GM19463 (cell line): ENCODE data around the gene CGNL1.

Experiments
- ATAC-seq: cut with Tn5 transposase; IDR thresholded peaks from one replicate; pipeline ENCODE4 v1.9.1; 2021; ENCODE audit warnings: mild to moderate bottlenecking, moderate library complexity; ENCODE audit not compliant: unreplicated experiment

CGNL1 gene

DNA sequence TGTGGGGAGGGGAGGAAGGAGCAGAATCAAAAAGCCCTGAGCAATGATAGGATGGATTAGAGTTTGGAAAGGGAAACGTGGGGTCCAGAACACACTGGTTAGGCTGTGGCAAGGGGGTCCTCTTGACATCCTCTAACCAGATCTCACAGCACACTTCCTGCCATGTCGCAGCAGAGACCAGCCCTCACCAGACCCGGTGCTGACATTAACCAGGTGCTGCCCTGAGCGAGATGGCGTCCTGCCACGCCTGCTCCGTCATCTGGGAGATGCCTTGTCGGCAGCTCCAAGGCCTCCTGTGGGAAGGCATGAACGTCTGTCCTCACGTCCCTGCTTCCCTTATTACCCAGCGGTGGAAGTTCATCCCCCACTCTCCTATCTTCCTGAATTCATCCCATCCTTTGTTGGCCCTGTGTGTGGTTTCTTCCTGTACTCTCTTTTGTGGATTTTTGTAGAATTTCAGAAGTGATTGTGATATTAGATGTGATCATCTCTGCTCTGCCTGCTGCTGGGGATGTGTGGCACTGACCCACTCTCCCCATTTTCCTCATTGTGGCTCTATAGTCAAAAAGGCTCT, 186.0 kb downstream of the CGNL1 start:
- ATAC-seq, result no peak

DNA sequence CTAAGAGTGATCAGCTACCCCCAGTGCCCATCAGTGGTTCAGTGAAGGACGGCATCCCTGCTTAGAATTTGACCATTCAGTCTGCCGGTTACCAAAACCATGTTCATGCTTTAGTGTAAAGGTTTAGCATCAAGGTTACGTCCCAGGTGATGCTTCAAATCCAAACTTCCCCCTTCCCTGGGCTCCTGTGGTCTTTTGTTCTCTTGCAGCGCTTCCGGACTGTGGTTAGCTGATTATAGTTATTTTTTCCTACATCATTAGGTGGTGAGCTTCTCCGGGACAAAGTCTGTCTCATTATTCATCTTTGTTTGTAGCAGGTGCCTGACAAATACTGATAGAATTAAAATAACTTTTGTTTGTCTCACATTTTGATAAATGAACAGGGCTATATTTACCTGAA, 187.1 kb downstream of the CGNL1 start:
- ATAC-seq, result no peak

DNA sequence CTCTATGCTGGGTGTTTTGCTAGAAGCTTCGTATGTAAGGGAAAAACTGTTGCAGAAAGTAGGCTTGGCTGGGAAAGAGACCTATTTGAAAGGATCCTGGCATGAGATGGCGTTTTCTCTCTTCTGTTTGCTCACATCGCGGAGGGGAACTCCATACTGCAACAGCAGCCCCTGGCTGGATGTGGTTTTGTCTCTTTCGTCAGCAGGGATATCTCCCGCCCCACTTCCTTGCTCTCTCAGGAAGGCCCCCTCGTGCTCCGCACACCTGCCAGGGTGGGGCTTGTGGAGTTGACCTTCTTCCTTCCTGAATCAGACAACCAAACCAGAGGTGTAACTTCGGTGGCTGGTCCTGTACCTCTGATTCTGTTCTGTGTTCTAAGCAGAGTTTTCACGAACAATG, 189.0 kb downstream of the CGNL1 start:
- no peak for ATAC-seq

DNA sequence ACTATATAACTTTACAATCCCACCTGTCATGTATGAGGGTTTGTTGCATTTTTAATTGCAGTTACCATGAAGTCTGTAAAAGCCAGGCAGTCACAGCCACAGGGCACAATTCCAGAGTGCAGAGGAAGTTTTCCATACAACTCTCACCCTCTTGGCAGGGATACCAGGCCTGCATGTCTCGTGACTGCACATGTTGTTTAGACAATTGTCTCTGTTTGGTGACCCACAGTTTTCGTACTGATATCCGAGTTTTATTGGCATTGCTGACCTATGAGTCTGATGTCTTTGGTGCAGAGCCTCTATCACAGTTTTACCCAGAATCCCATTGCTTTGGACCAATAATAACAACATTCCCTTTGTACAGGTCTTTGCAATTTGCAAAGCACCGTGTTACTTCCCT, 190.5 kb downstream of the CGNL1 start:
- no peak for ATAC-seq

DNA sequence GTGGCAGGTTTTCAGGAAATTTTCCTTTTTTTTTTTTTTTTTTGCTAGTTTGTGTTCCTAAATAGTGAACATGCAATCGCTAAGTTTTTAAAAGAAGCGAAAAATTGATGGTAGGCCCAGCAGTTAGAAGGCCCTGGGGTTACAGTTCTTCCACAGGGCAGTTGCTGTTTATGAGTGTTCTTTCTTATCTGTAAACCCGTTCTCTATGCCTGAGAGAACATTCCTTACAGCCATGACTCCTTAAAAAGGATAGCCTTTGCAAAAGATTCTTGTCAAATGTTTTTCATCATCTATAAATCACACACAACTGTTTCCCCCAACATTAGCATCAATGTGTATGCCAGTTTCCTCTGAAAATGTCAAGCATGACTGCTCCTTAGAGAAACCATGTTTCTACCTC, 191.6 kb downstream of the CGNL1 start:
- no peak for ATAC-seq

DNA sequence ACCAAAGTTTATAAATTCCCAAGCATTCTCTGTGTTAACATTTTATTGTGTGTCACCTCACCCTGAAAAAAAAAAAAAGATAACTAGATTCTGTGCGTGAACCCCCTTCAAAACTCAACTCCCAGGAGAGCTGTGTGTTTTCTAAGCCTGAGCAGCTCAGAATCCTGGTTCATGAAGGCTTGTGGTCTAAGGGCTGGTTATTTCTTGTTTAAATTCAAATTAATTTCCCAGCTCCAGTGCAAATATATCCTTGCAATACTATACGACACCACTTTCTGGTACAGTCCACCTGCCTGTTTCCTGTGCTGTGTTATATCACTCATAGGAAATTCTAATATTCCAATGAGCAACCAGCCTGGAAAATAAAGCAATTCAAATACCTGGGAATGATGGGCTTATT, 192.0 kb downstream of the CGNL1 start:
- no peak for ATAC-seq

DNA sequence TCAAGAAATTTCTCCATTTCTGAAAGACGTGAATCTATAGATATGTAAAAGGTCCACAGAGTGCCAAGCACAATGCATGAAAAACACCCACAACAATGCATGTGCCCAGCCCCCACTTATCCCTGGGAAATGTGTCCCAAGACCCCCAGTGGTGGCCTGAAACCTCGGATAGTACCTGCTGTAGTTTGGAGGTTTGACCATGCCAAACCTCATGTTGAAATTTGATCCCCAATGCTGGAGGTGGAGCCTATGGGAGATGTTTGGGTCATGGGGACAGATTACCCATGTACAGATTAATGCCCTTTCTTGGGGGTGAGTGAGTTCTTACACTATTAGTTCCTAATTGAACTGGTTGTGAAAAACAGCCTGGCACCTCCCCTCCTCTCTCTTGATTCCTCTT, 194.0 kb downstream of the CGNL1 start:
- ATAC-seq, result no peak

DNA sequence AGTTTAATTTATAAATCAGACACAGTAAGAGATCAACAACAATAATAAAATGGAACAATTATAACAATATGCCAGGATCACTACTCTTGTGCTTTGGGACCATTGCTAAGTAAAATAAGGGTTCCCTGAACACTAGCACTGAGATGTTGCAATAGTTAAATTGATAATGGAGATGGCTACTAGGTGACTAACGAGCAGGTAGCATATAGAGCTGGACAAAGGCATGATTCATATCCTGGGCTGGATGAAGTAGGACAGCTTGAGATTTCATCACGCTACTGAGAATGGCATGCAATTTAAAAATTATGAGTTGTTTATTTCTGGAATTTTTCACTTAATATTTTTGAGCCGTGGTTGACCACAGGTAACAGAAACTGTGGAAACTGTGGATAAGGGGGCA, 194.7 kb downstream of the CGNL1 start:
- ATAC-seq, result no peak

DNA sequence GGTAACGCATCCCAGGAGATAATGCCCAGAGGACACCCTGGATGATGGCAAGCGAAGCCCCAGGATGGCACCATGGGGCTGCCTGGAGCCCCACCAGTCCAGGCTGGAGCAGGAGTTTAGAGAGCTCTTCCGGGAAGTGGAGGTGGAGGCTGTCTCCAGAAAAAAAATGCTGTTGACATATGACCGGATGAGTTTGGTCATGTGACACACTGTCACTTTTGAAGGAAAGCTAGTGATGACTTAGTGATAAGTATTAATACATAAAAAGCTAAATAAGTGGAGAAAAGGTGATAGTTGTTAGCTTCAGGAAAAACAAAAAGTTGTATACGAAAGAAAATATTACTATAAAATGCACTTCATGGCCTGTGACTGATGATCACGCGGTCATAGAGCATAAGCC, 195.4 kb downstream of the CGNL1 start:
- no peak for ATAC-seq

DNA sequence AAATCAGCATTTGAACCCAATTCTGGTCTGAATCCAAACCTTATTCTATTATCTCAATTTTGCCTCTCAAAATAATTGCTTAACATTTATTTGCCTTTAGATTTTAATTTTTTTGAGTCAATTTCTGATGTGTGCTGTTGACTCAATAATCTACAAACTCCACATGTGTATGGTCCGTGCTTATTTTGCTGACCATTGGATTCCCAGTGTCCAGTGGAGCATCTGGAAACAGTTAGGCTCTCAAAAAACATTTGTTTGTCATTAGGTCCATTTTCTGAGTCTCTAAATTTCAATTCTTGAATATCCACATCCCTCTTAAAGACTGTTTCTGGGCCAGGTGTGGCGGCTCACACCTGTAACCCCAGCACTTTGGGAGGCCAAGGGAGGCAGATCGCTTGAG, 196.2 kb downstream of the CGNL1 start:
- ATAC-seq, result no peak

DNA sequence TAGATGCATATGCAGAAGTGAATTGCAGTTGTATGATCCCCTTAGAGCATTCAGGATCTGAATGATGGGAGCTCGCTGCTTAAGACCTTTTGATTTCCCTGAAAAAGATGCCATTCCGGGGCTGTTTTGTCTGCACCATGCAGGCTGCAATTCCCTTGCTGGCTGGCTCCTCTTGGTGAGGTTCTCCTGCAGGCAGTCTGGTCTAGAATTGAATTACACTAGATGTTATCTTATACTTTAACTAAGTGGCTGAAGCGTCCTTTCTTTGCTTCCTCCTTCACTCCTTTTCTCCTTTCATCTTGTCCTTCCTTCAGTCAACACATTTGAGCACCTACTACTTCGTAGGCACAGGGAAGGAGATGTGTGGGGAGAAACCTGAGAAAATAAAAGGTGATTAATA, 196.8 kb downstream of the CGNL1 start:
- ATAC-seq, result no peak

DNA sequence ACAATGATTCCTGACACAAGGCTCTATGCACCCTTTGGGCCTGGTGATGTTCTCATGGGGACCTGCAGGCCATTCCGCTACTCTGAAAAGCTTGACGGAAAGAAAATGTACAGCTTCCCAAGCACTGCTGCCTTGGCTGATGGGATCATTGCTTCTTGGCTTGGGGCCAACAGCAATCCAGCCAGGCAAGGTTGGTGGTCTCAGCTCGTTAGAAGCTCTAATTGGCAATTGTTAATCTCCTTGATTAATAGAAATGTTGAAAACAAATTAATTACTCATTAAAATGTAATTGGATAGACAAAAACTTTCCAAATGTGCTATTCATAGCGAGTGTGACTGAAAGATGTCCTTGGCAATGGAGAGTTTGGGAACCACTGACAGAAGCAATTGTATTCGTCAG, 199.1 kb downstream of the CGNL1 start:
- no peak for ATAC-seq

DNA sequence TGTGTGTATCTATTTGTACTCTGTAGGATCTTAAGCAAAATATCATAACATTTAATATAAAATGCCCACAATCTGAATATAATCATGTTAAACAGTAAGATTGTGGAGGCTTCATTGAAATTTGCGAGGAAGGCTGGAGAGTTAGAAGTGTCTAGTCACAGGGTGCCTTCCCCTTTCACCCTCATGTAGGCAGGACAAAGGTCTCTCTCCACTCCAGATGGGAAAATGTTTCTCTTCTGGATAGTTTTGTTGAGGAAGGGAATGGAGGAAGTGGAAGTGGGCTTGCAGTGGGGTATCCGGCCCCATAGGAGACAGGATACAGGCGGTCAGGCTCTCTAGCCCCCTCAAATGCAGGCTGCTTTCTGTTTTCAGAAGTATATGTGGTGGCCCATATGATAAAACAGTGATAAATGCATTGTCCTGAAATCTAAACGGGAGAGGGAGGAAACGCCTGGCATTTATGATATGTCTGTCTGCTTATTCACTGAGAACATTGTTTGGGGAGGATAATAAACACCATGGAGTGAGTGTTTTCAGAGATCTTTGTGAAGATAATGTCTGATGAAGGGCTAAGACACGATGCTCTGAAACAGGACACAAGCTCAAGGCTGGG, 202.1 kb downstream of the CGNL1 start:
- ATAC-seq, result no peak

DNA sequence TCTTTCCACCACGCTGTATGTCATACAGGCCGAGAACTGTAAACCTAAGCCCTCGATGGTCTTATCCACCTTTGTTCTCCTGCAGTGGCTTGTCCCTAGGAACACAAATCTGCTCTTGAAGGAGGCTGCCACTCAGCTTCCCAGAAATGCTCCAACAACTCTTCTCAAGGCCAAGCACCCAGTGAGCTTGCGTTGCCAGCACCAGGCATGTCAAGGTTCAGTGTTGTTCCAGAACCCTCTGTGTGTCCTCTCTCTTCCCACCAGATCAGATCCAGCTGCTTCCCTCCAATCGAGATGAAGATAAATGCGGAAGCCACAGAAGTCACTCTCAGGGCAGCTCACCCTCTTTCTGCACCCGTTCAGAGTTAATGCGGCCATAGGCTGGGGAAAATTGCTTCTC, 204.1 kb downstream of the CGNL1 start:
- ATAC-seq, result no peak

DNA sequence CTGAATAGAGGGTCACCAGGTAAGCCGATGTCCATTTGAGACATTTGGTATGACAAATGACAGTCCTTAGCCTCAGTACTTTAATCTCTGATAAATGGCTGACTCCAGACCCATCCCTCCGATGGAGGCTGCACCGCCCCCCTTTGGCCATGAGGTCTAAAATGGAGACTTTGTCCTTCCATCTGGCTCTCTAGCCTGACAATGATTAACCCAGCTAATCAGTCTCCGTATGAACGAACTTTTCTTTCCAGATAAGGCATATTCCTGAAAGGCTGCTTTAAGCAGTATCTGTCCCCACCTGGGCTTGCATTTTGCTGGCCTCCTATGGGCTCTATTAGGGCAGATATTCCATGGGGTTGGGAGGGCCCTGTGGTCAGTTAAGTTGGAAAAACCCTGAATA, 204.6 kb downstream of the CGNL1 start:
- no peak for ATAC-seq

DNA sequence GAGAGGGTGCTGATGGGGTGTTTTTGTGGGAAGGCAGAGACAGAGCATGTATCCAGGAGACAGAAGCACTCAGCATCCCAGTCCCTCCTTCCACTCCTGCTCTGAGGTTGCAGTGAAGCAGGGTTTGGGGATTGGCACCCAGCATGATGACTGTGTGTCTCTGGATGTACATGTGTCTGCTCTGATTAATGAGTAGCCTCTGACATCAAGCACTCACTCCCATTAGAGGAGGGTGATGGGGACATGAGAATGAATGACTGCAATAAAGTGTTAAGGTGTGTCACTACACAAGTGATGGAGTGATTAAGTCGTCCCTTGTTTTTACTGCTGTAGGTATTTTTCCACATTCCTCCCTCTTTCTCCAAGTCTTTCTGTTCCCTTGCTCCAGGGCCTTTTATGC, 205.8 kb downstream of the CGNL1 start:
- ATAC-seq, result no peak

DNA sequence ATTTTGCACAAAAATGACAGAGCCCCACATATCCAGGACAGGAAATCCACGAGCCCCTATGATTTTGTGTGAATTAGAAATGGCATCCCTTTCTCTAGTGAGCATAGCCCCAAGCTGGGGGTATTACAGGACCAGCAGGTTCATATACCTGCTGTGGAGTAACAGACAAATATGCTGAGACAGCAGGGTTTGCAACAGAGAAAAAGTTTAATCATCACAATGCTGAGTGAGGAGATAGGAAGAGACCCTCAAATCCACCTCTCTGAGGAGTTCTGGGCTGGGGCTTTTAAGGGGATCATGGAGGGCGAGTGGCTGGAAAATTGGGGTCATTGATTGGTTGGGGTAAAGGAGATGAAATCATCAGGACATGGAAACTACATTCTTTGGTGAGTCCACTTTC, 207.0 kb downstream of the CGNL1 start:
- no peak for ATAC-seq

DNA sequence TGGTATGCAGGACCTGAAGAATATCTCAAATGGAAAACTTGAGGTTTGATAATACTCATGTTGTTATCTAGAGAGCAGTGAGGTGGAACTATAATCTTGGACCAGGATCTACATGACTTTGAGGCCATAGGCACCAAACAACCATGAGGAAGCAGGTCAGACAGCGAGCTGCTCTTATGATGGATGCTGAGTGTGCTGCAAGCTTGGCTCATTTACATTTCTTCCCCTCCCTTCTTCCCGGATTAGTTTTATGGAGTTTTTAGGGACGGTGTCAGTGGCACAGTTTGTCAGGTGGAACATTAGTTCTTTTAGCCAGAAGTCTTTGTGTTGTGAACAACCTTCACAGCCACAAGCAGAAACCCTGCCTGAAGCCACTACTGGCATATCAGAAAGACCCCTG, 207.4 kb downstream of the CGNL1 start:
- ATAC-seq, result no peak

DNA sequence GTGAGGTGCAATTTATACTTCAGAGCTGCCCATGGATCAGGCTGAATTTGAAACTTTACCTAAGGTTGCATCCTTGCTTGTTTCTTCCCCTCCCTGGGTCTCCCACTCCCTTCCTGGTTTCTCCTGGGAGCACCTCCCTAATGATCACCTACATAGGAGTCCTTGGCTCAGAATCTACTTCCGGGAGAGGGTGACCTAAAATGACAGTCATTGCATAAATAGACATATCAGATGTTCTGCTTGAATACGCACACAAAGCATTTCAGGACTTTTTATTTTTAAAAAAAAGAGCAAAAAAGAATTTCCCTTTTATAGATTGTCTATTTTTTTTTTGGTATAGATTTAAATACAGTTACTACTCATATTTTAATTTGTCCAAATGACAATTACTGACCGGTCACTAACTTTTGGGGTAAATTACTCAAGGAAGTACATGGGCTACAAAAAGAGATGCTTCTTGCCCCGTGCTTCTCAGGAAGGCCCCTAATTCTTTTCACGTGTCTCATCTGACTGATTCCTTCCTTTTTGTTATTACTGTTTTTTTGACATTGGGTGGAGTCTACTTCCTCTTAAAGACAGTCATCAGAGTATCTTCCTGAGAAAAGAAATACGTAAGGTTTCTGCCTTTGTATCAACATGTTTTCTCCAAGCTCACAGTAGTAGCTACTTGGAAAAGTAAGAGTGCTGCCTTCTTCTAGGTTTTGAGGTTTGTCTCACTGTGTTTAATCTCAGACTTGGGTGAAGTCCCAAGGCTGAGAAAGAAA, 210.5 kb downstream of the CGNL1 start:
- no peak for ATAC-seq

DNA sequence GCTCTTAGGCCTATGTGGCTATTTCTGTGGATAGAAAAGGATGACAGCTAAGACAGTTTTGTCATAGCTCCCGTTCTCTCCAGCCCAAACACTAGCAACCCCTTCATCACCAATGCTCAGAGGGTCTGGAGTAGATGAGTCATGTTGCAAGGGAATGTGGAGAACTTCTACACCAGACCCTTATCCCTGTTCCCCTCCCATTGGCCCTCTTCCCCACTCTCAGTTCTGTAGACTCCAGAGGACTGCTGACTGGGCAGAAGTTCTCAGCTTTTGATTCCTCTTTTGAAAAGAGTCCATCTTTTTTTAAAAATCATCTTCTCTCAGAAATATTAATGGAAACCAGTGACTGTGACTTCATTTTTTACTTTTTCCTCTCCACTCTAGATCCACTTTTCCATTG, 213.0 kb downstream of the CGNL1 start:
- ATAC-seq, result no peak

DNA sequence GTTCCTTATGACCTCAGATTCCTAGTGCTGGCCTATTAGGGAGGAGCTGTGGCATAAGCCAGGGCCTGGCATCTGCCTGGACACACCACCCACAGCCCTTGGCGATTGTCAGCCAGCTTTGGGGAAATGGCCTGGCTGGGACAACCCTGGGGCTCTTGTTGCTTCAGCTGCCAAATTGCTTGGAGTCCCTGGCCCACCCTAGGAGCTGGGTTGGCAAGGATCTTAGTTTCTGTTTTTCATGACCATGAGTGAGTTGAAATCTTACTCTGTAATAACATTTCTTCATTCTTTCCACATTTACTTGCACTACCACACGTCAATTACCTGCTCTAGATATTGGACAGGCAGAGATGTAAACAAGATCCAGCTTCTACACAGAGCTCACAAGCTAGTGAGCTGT, 213.4 kb downstream of the CGNL1 start:
- no peak for ATAC-seq

DNA sequence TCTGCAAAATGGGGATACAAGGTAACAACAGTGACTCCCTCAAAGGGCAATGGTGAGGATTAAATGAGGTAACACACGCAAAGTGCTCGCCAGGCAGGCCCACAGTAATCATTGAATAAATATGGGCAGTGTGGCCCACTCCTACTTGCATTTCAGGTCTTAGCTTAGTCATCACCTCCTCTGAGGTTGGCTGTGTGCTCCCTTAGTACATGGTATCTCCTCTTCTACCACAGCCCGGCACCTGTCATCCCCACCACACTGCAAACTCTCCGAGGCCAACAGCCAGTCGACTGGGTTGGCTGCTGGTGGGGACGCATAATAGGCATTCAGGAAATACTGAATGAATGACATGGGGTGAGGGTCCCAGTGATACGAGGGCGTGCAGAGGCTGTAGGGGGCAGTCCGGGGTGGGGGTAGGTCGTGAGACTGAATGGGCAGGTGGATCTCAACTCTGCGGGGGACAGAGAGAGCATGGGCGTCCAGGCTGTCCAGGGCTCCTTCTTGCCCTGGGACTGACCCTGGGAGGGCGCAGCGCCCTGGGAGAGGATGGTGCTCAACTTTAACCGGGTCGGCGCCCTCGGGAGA, 215.0 kb downstream of the CGNL1 start:
- no peak for ATAC-seq
